ENCODE data around the gene MRPL27. TPM values are rescaled to one million over a fixed set of nuclear protein-coding genes. Genes with fewer than 3 reads are reported as not detected.

Gene MRPL27
- total and polyA plus RNA-seq, 8 donors, result 52.5 to 60.1 (median 54.9) TPM

DNA sequence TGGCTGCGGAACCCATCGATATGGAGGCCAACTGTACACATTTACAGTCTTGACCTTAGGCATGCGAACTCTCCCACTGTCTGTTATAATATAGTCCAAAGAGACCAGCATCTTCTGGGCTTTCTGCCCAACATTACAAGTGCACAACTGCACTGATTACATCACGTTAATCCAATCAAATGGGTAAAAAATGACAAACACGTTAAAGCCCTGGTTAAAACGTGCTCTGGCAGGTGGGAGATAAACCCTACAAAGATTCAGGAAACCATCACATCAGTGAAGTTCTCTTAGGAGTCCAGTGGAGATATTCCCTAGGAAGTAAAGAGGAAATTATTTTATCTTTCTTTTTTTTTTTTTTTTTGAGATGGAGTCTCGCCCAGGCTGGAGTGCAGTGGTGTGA is 50.7 kb downstream of the MRPL27 start:
- ATAC-seq (no peak), DNase-seq (no peak)
- intact Hi-C loops (cut with DNase I), result no loop called here
- Histone ChIP-seq H3K9me3 (no peaks in the 10 kb centered on the region), H3K36me3 (no peaks in the 10 kb centered on the region), H3K27me3 (no peaks in the 10 kb centered on the region), H3K27ac (no peak overlapping the region), H3K4me1 (no peaks in the 10 kb centered on the region), H3K4me3 (no peak overlapping the region)
- TF ChIP-seq, protein P1, sequence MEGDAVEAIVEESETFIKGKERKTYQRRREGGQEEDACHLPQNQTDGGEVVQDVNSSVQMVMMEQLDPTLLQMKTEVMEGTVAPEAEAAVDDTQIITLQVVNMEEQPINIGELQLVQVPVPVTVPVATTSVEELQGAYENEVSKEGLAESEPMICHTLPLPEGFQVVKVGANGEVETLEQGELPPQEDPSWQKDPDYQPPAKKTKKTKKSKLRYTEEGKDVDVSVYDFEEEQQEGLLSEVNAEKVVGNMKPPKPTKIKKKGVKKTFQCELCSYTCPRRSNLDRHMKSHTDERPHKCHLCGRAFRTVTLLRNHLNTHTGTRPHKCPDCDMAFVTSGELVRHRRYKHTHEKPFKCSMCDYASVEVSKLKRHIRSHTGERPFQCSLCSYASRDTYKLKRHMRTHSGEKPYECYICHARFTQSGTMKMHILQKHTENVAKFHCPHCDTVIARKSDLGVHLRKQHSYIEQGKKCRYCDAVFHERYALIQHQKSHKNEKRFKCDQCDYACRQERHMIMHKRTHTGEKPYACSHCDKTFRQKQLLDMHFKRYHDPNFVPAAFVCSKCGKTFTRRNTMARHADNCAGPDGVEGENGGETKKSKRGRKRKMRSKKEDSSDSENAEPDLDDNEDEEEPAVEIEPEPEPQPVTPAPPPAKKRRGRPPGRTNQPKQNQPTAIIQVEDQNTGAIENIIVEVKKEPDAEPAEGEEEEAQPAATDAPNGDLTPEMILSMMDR (IDR thresholded peaks at IDR 0.05), result no peak

DNA sequence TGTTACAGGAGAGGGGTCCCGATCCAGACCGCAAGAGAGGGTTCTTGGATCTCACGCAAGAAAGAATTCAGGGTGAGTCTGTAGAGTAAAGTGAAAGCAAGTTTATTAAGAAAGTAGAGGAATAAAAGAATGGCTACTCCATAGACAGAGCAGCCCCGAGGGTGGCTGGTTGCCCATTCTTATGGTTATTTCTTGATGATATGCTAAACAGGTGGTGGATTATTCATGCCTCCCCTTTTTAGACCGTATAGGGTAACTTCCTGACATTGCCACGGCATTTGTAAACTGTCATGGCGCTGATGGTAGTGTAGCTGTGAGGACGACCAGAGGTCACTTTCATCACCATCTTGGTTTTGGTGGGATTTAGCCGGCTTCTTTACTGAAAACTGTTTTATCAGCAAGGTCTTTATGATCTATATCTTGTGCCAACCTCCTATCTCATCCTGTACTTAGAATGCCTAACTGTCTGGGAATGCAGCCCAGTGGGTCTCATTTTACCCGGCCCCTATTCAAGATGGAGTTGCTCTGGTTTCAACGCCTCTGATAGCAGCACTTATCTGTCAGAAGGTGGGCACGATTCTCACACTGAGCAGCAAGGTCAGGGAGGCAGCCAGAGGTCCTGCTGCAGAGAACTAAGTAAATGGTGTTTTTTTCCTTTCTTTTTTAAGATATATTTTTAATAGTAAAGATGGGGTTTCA is 53.5 kb downstream of the MRPL27 start:
- Histone ChIP-seq H3K27me3 (no peaks in the 10 kb centered on the region), H3K4me1 (no peaks in the 10 kb centered on the region), H3K4me3 (no peak overlapping the region), H3K9me3 (no peaks in the 10 kb centered on the region), H3K27ac (no peak overlapping the region), H3K36me3 (no peaks in the 10 kb centered on the region)
- TF ChIP-seq, protein P1 (IDR thresholded peaks at IDR 0.05), result no peak
- DNase-seq, result no peak
- no peak for ATAC-seq
- intact Hi-C loops (cut with DNase I), result no loop called here

DNA sequence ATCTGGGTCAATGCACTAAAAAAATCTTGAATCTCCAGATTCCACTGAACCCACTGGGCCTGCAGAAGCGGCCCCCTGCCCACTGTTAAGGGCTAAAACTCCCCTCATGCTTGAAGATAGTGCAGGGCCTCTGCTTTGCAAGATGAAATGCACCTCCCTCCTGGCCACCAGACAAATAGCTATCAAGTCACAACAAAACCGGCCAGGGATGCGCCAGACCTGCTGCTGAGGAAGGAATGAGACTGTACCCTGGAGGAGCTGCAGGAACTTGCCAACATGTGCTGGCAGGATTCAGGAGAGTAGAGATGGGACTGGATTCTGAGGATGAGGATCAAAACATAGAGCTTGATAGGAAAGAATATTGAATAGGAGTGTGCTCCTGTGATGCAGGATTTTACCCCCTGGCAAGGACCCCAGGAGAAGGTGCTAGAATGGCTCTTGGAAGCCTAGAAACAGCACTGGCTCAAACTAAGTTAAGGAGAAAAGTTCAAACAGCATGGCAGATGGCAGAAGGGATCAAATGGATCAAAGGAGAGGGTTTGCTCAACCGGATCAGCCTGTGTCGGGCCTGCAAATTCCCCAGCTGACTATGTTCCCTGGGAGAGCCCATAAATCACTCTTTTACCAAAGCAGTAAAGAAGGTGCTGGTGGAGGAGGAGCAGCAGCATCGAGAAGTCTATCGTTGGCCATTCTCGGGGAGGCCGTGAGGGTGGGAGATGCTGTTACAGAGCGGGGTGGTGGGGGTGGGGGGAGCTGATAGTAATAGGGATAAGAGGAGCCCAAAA is 54.3 kb downstream of the MRPL27 start:
- intact Hi-C loops (cut with DNase I), result no loop called here
- TF ChIP-seq, protein P1 (IDR thresholded peaks at IDR 0.05), result no peak
- Histone ChIP-seq H3K4me1 (no peaks in the 10 kb centered on the region), H3K4me3 (no peak overlapping the region), H3K36me3 (no peaks in the 10 kb centered on the region), H3K27me3 (no peaks in the 10 kb centered on the region), H3K9me3 (no peaks in the 10 kb centered on the region), H3K27ac (no peak overlapping the region)
- ATAC-seq, result no peak
- DNase-seq, result no peak

Other genes with a start within 250 kb of the MRPL27 start
- 10 to 100 TPM in 1 of 2 donors, 1 to 10 TPM in 1; 8.4 to 10.2 TPM for gene SAMD14, start 243.0 kb downstream of the MRPL27 start, total RNA-seq
- gene SAMD14, start 243.0 kb downstream of the MRPL27 start, polyA plus RNA-seq (ENCODE audit: insufficient read length in 6 of 6), result 10 to 100 TPM; 14.9 to 21.6 (median 16.6) TPM
- 10 to 100 TPM; 67.4 to 86.6 TPM for gene PPP1R9B, start 222.5 kb downstream of the MRPL27 start, total RNA-seq
- 10 to 100 TPM; 53.4 to 68.9 (median 61.5) TPM for gene PPP1R9B, start 222.5 kb downstream of the MRPL27 start, polyA plus RNA-seq (ENCODE audit: insufficient read length in 6 of 6)
- 10 to 100 TPM in 1 of 2 donors, 1 to 10 TPM in 1; 8.3 to 18.5 TPM for gene SGCA, start 207.2 kb downstream of the MRPL27 start, total RNA-seq
- 1 to 10 TPM; 3.2 to 7.5 (median 4.8) TPM for gene SGCA, start 207.2 kb downstream of the MRPL27 start, polyA plus RNA-seq (ENCODE audit: insufficient read length in 6 of 6)
- 1,000 to 10,000 TPM in 1 of 2 donors, 100 to 1,000 TPM in 1; 867 to 4,830 TPM for gene COL1A1, start 171.6 kb downstream of the MRPL27 start, total RNA-seq
- 100 to 1,000 TPM; 421 to 948 (median 622) TPM for gene COL1A1, start 171.6 kb downstream of the MRPL27 start, polyA plus RNA-seq (ENCODE audit: insufficient read length in 6 of 6)
- gene TMEM92, start 98.7 kb downstream of the MRPL27 start, total RNA-seq, result 10 to 100 TPM in 1 of 2 donors, 1 to 10 TPM in 1; 4.4 to 10.7 TPM
- 1 to 10 TPM; 4.4 to 6.8 (median 6.4) TPM for gene TMEM92, start 98.7 kb downstream of the MRPL27 start, polyA plus RNA-seq (ENCODE audit: insufficient read length in 6 of 6)
- gene XYLT2, start 27.1 kb downstream of the MRPL27 start, total RNA-seq, result 10 to 100 TPM; 19.6 to 24.3 TPM
- gene XYLT2, start 27.1 kb downstream of the MRPL27 start, polyA plus RNA-seq (ENCODE audit: insufficient read length in 6 of 6), result 10 to 100 TPM; 18.6 to 25.0 (median 21.4) TPM
- 1 to 10 TPM; 2.6 to 3.8 TPM for gene EME1, start within 50 bp of the MRPL27 start, total RNA-seq
- 10 to 100 TPM in 4 of 6 donors, 1 to 10 TPM in 2; 7.9 to 12.7 (median 11.4) TPM for gene EME1, start within 50 bp of the MRPL27 start, polyA plus RNA-seq (ENCODE audit: insufficient read length in 6 of 6)
- gene LRRC59, start 24.3 kb upstream of the MRPL27 start, total RNA-seq, result 100 to 1,000 TPM; 102 to 151 TPM
- gene LRRC59, start 24.3 kb upstream of the MRPL27 start, polyA plus RNA-seq (ENCODE audit: insufficient read length in 6 of 6), result 10 to 100 TPM; 43.6 to 65.5 (median 49.2) TPM
- gene ACSF2, start 53.0 kb upstream of the MRPL27 start, total RNA-seq, result 100 to 1,000 TPM in 1 of 2 donors, 10 to 100 TPM in 1; 60.9 to 148 TPM
- gene ACSF2, start 53.0 kb upstream of the MRPL27 start, polyA plus RNA-seq (ENCODE audit: insufficient read length in 6 of 6), result 100 to 1,000 TPM; 106 to 146 (median 124) TPM
- under 1 TPM; 0.17 to 0.21 TPM for gene CHAD, start 95.7 kb upstream of the MRPL27 start, total RNA-seq
- gene CHAD, start 95.7 kb upstream of the MRPL27 start, polyA plus RNA-seq (ENCODE audit: insufficient read length in 6 of 6), result 1 to 10 TPM; 3.9 to 9.8 (median 5.5) TPM
- 10 to 100 TPM; 28.5 to 34.8 TPM for gene RSAD1, start 105.7 kb upstream of the MRPL27 start, total RNA-seq
- 10 to 100 TPM; 40.6 to 61.5 (median 48.0) TPM for gene RSAD1, start 105.7 kb upstream of the MRPL27 start, polyA plus RNA-seq (ENCODE audit: insufficient read length in 6 of 6)
- 1 to 10 TPM; 1.4 to 2.7 TPM for gene MYCBPAP, start 135.3 kb upstream of the MRPL27 start, total RNA-seq
- 1 to 10 TPM; 5.1 to 9.1 (median 6.1) TPM for gene MYCBPAP, start 135.3 kb upstream of the MRPL27 start, polyA plus RNA-seq (ENCODE audit: insufficient read length in 6 of 6)
- 1 to 10 TPM in 1 of 2 donors, under 1 TPM in 1; 0.55 to 6.4 TPM for gene EPN3, start 159.6 kb upstream of the MRPL27 start, total RNA-seq
- 1 to 10 TPM; 3.2 to 5.6 (median 4.3) TPM for gene EPN3, start 159.6 kb upstream of the MRPL27 start, polyA plus RNA-seq (ENCODE audit: insufficient read length in 6 of 6)
- 10 to 100 TPM; 37.6 to 57.2 TPM for gene SPATA20, start 174.0 kb upstream of the MRPL27 start, total RNA-seq
- gene SPATA20, start 174.0 kb upstream of the MRPL27 start, polyA plus RNA-seq (ENCODE audit: insufficient read length in 6 of 6), result 10 to 100 TPM; 41.1 to 60.5 (median 47.7) TPM
- 1 to 10 TPM in 1 of 2 donors, under 1 TPM in 1; 0.50 to 4.3 TPM for gene CACNA1G, start 187.5 kb upstream of the MRPL27 start, total RNA-seq
- 10 to 100 TPM; 16.6 to 38.2 (median 21.7) TPM for gene CACNA1G, start 187.5 kb upstream of the MRPL27 start, polyA plus RNA-seq (ENCODE audit: insufficient read length in 6 of 6)